MG63 (cell line): Measurements from ENCODE around the gene KHK. TPM values are rescaled to one million over a fixed set of nuclear protein-coding genes. Genes with fewer than 3 reads are reported as not detected.

Experiments
- DNase-seq: peaks from one replicate; pipeline ENCODE4 v3.0.0-alpha.2; 2020
- H3K27me3 ChIP-seq: fragments of 250-450 bp; sonication (Bioruptor Pico); 2 replicates; pipeline ENCODE4 v1.5.1; 2020; ENCODE audit warnings: mild to moderate bottlenecking, moderate library complexity
- H3K36me3 ChIP-seq: fragments of 250-450 bp; sonication (Bioruptor Pico); 2 replicates; pipeline ENCODE4 v1.5.1; 2020; ENCODE audit warnings: mild to moderate bottlenecking, moderate library complexity
- H3K4me3 ChIP-seq: fragments of 250-450 bp; sonication (Bioruptor Pico); 2 replicates; pipeline ENCODE4 v1.5.1; 2020; ENCODE audit warnings: mild to moderate bottlenecking, moderate library complexity
- H3K9me3 ChIP-seq: fragments of 250-450 bp; sonication (Bioruptor Pico); 2 replicates; pipeline ENCODE4 v1.5.1; 2020; ENCODE audit warnings: mild to moderate bottlenecking, moderate library complexity
- total RNA-seq: library from RNA; depleted of rRNA; stranded (reverse); fragments of >200 nt; shearing (Covaris generic); gene quantifications from 2 replicates; pipeline ENCODE4 v1.2.3, GENCODE V29; 2014; ENCODE audit warnings: low replicate concordance; rRNA removed

KHK gene
- total RNA-seq, 1 experiment from 2014 or later = 5.0 TPM

DNA sequence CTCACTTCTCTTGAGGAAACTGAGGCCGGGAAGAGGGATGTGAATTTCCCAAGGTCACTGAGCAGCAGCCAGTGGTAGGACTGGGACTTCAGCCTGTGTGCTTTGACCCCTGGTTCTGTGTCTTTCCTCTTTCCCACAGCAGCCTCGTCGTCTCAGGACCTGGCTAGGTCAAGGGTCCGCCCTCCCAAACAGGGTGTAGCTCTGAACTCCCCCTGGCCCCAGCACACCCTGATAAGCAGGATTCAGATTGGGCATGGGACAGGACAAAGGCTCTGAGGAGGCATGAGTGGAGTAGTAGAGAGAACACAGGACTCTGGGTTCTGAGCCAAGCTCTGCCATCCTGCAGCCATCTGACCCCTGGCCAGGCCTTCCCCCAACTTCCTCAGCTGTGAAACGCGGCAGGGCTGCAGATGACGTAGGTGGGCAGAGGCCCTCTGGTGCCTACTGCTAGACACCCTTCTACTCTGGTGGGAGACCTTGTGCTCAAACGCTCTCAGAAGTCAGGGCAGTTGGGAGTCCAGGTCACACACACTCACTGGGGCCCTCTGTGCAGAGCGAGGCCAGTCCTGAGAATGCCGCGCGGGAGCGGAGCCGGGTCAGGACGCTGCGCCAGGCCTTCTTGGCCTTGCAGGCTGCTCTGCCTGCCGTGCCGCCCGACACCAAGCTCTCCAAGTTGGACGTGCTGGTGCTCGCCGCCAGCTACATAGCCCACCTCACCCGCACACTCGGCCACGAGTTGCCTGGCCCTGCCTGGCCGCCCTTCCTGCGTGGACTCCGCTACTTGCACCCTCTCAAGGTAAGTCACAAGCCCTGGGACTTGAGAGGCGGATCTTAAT, 63.2 kb downstream of the KHK start:
- Histone ChIP-seq H3K27me3 (no peaks in the 10 kb centered on the region), H3K4me3 (no peak overlapping the region), H3K9me3 (no peaks in the 10 kb centered on the region), H3K36me3 (no peaks in the 10 kb centered on the region)
- no peak for DNase-seq

Other genes with a start within 250 kb of the KHK start
- gene DPYSL5, start 238.6 kb upstream of the KHK start, total RNA-seq = not detected in 2 replicates
- 4.8 and 7.9 TPM in 2 replicates for gene MAPRE3, start 116.1 kb upstream of the KHK start, total RNA-seq
- gene TMEM214, start 53.8 kb upstream of the KHK start, total RNA-seq = 35.7 and 47.2 TPM in 2 replicates
- 19.0 and 26.0 TPM in 2 replicates for gene AGBL5, start 35.1 kb upstream of the KHK start, total RNA-seq
- 260 and 483 TPM in 2 replicates for gene OST4, start 15.1 kb upstream of the KHK start, total RNA-seq
- 91.6 and 144 TPM in 2 replicates for gene EMILIN1, start 8.2 kb upstream of the KHK start, total RNA-seq
- gene CGREF1, start 32.4 kb downstream of the KHK start, total RNA-seq = 21.6 and 29.1 TPM in 2 replicates
- gene ABHD1, start 37.0 kb downstream of the KHK start, total RNA-seq = not detected in 2 replicates
- gene PREB, start 47.9 kb downstream of the KHK start, total RNA-seq = 60.5 and 84.3 TPM in 2 replicates
- gene PRR30, start 52.6 kb downstream of the KHK start, total RNA-seq = not detected in 2 replicates
- not detected in 2 replicates for gene TCF23, start 62.2 kb downstream of the KHK start, total RNA-seq
- 186 and 199 TPM in 2 replicates for gene ATRAID, start 125.3 kb downstream of the KHK start, total RNA-seq
- gene SLC5A6, start 125.5 kb downstream of the KHK start, total RNA-seq = 6.2 and 15.1 TPM in 2 replicates
- gene CAD, start 130.6 kb downstream of the KHK start, total RNA-seq = 18.7 and 38.9 TPM in 2 replicates
- gene SLC30A3, start 176.3 kb downstream of the KHK start, total RNA-seq = not detected in 2 replicates
- gene DNAJC5G, start 188.7 kb downstream of the KHK start, total RNA-seq = not detected in 2 replicates
- gene TRIM54, start 195.7 kb downstream of the KHK start, total RNA-seq = 2.1 TPM in 1 of 2 replicates, not detected in the other
- gene UCN, start 221.7 kb downstream of the KHK start, total RNA-seq = 1.3 TPM in 1 of 2 replicates, not detected in the other
- 66.5 and 72.4 TPM in 2 replicates for gene MPV17, start 236.3 kb downstream of the KHK start, total RNA-seq